HAP-1 (cell line): ENCODE measurements around the gene CST7.
"Not testable (repeated sequence)": the region's sequence is repeated elsewhere in the genome, so short reads cannot be mapped to it uniquely, and the experiment has no call there.

Experiments
- DNase-seq, 2 experiments: peaks; one replicate each; pipeline ENCODE4 v3.0.0-alpha.2; 2016 to 2020; ENCODE audit warnings: low spot score in 2 of 2
- H3K27me3 ChIP-seq: fragments of 250-450 bp; sonication (Bioruptor Pico); 2 replicates; pipeline ENCODE4 v1.5.1; 2020; ENCODE audit warnings: low read depth, mild to moderate bottlenecking, moderate library complexity
- H3K36me3 ChIP-seq: fragments of 250-450 bp; sonication (Bioruptor Pico); replicated peaks from 2 replicates; pipeline ENCODE4 v1.5.1; 2020; ENCODE audit warnings: mild to moderate bottlenecking
- H3K4me1 ChIP-seq: fragments of 250-450 bp; sonication (Bioruptor Pico); 2 replicates; pipeline ENCODE4 v1.5.1; 2020; ENCODE audit warnings: mild to moderate bottlenecking
- H3K4me3 ChIP-seq: fragments of 250-450 bp; sonication (Bioruptor Pico); 2 replicates; pipeline ENCODE4 v1.5.1; 2020; ENCODE audit warnings: mild to moderate bottlenecking, moderate library complexity
- H3K9me3 ChIP-seq: fragments of 250-450 bp; sonication (Bioruptor Pico); 2 replicates; pipeline ENCODE4 v1.5.1; 2020; ENCODE audit warnings: mild to moderate bottlenecking, moderate library complexity
- in situ Hi-C: fragments of 300-500 bp; cut with MboI; formaldehyde crosslinking; loops from 3 replicates; pipeline ENCODE4 v1.14.3; 2020; ENCODE audit warnings: low sequenced_read_pairs, inconsistent platforms, mixed read lengths

The CST7 gene

DNA sequence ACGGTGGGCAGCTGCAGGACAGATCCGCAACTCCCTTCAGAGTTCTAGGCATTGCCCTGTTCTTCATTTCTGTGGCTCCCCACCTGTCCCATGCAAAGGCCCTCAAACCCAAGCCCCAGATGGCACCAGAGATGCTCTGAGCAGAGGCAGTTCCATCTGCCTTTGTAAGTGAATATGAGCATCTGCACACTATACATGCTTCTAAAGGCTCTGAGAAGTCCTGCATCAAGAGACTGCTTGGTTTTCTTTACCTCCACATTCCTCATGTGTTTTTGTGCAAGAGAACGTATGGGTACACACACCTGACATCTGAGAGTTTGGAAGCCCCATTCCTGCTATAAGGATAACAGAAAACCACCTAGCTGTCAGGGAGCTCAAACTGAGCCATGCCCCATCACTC lies 14.4 kb upstream of the CST7 start:
- no peak for DNase-seq
- no peaks in the 10 kb centered on the region for H3K4me1 ChIP-seq
- no peaks in the 10 kb centered on the region for H3K27me3 ChIP-seq
- no peak overlapping the region for H3K4me3 ChIP-seq
- H3K9me3 ChIP-seq, result no peaks in the 10 kb centered on the region
- H3K36me3 ChIP-seq, result no peaks in the 10 kb centered on the region
- in situ Hi-C loops, result no loop called here

DNA sequence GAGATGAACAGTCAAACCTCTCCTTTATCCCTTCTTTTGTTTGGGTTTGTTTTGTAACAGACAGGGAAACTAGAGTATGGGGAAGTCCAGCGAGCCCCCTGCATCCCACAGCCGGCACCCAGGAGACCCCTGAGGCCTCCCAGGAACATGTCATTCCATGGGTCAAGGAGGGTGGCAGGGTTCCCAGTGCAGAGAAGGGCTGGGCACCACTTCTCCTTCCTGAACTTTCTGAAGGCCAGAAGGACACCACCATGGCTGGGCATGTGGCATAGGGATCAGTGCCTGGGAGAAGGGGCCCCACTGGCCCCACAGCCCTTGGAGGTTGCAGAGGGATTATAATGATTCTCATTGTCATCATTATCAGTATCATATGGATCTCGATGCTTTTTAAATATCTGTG lies 13.9 kb upstream of the CST7 start:
- H3K4me1 ChIP-seq, result no peaks in the 10 kb centered on the region
- DNase-seq, result no peak
- no peaks in the 10 kb centered on the region for H3K9me3 ChIP-seq
- H3K4me3 ChIP-seq, result no peak overlapping the region
- no peaks in the 10 kb centered on the region for H3K36me3 ChIP-seq
- in situ Hi-C loops, result no loop called here
- H3K27me3 ChIP-seq, result no peaks in the 10 kb centered on the region

DNA sequence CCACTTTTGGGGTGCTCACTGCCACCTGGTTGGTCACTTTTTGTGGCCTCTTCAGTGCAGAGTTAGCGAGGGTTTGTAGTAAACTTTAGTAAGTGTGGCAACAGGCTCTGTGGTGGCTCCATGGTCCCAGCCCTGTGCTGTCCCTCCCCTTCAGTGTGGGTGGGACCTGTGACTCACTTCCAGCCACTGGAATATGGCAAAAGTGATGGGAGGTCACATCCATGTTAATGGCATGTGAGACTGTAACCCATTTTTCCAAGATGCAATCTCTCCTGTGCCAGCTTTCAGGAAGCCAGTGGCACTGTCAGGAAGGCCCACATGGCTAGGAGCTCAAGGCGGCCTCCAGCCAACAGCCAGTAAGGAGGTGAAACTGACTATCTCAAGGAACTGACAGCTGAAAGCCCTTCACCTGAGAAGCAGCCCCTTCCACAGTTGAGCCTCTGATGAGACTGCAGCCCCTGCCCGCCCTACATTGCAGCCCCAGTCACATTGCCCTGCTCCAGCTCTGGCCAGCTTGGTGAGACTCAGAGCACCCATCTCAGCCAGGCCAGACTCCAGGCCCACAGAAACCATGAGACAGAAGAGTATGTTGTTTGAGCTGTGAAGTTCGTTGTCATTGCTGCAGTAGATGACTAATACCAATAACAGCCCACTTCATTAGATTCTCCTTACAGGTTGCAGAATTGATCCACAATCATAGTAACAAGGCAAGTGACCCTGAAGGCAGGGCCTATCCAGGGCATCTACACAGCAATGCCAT lies 13.1 kb upstream of the CST7 start:
- in situ Hi-C loops, result no loop called here

DNA sequence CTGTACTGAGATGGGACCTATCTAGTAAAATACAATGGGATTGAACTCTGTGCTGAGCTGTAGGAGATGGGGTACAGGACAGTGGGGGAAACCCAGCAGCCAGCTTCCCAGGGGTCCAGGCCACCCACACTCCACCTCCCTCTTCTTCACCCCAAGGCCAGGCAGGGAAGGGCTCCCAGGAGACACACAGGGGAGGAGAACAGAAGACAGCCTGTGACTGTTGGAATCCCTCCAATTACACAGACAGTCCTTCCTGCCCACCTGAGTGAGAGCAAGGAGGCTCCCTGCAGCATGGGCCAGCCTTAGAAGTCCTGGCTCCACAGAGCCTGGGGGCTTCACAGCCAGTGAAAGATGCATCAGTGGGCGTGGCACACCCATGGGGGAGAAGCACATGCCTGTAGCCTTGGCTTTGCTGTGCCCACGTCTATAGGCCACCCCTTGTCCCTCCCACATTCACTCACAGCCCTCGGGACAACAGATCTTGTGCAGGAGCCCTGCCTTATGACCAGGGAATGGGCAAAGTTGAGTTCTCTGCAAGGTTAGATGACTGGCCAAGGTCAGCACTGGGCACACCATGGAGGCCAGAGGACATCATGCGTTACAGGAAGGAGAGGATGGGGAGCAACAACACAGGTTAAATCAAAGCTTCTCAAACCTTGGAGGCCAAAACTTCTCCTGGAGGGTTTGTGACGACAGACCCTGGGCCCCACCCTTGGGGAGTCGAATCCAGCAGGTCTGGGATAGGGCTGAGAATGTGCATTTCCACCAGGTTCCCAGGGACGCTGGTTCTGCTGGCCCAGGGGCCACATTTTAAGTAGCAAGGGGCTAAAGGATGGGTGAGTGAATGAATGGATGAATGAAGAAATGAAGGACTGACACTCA lies 12.3 kb upstream of the CST7 start:
- Histone ChIP-seq H3K4me3 (no peak overlapping the region), H3K36me3 (no peaks in the 10 kb centered on the region), H3K27me3 (no peaks in the 10 kb centered on the region), H3K4me1 (no peaks in the 10 kb centered on the region), H3K9me3 (no peaks in the 10 kb centered on the region)
- in situ Hi-C loops, result no loop called here
- no peak for DNase-seq

More for the DNA sequence above, 13.1 kb upstream of the CST7 start:
- DNase-seq, result no peak
- Histone ChIP-seq H3K27me3 (no peaks in the 10 kb centered on the region), H3K4me3 (no peak overlapping the region), H3K9me3 (no peaks in the 10 kb centered on the region), H3K36me3 (no peaks in the 10 kb centered on the region), H3K4me1 (no peaks in the 10 kb centered on the region)

DNA sequence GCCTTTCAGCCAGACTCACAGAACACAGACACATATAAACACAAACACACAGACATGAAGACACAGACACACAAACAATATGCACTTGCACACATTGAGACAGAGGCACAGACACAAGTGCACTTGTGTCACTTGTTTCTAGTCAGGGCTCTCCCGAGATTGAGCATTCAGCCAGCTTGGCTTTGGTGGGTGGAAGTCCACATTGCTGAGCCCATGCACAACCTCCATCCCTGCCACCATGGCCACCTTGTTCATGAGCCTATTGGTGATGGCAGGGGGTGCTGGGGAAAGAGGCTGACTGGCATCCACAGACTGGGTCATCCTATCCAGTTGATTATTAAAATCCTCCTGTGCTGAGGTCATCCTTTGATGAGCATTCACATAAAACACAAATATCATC lies 11.5 kb upstream of the CST7 start:
- DNase-seq, result no peak
- H3K4me3 ChIP-seq, result no peak overlapping the region
- in situ Hi-C loops, result no loop called here
- H3K4me1 ChIP-seq, result no peaks in the 10 kb centered on the region
- H3K27me3 ChIP-seq, result no peaks in the 10 kb centered on the region
- H3K9me3 ChIP-seq, result no peaks in the 10 kb centered on the region
- H3K36me3 ChIP-seq, result no peaks in the 10 kb centered on the region

DNA sequence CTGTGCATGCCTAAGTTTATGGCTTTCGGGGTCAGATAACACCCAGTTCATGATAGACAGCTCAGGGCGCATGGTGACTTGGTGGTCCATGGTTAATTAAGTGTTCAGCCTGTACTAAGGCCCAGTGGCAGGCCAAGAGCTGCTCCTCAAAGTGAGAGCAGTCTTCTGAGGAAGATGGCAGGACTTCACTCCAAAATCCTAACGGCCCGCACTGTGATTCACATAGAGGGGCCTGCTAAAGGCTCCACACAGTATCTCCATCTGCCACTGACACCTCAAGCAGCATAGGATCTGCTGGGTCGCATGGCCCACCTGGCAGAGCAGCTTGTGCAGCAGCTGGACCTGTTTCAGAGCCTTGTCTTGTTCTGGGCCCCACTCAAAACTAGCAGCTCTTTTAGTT lies 10.6 kb upstream of the CST7 start:
- no peaks in the 10 kb centered on the region for H3K4me1 ChIP-seq
- in situ Hi-C loops, result no loop called here
- H3K36me3 ChIP-seq, result no peaks in the 10 kb centered on the region
- H3K4me3 ChIP-seq, result no peak overlapping the region
- H3K9me3 ChIP-seq, result no peaks in the 10 kb centered on the region
- no peaks in the 10 kb centered on the region for H3K27me3 ChIP-seq
- no peak for DNase-seq

DNA sequence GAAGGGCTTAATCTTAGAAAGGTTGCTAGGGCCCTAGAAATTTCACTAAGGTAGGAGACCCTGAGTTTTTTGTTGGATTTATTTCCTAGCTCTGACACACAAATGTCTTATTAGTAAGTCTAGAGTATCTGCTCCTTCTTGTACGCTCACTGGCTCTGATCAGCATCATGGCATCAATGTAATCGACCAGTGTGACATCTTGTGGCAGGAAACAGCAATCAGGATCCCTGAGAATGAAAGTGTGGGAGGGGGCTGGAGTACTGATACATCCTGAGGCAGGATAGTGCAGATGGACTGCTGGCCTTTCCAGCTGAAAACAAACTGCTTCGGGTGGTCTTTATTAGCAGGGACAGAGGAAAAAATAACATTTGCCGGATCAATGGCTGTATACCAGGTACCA lies 10.0 kb upstream of the CST7 start:
- Histone ChIP-seq H3K36me3 (no peaks in the 10 kb centered on the region), H3K4me3 (no peak overlapping the region), H3K9me3 (no peaks in the 10 kb centered on the region), H3K4me1 (no peaks in the 10 kb centered on the region), H3K27me3 (no peaks in the 10 kb centered on the region)
- in situ Hi-C loops, result no loop called here
- no peak for DNase-seq

DNA sequence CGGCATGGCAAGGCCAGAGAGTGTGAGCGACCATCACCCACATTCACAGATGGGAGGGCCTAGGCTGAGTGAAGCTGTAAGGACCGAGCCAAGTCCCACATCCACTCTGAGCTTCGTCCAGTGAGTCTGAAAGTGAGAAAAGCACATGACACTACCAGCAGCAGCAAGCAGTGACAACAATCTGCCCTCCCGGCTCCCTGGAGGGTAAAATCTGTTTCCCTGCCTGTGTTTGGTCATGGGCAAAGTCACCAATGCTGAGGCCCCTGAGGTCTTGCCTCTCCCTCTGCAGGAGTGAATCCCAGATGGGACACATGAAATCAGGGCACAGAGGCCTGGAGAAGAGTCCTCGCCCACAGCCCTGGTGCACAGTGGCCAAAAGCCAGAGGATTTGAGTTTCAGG lies 6.4 kb upstream of the CST7 start:
- no peaks in the 10 kb centered on the region for H3K9me3 ChIP-seq
- in situ Hi-C loops, result no loop called here
- DNase-seq, result no peak
- H3K4me3 ChIP-seq, result no peak overlapping the region
- H3K27me3 ChIP-seq, result no peaks in the 10 kb centered on the region
- H3K36me3 ChIP-seq, result no peaks in the 10 kb centered on the region
- H3K4me1 ChIP-seq, result no peaks in the 10 kb centered on the region

DNA sequence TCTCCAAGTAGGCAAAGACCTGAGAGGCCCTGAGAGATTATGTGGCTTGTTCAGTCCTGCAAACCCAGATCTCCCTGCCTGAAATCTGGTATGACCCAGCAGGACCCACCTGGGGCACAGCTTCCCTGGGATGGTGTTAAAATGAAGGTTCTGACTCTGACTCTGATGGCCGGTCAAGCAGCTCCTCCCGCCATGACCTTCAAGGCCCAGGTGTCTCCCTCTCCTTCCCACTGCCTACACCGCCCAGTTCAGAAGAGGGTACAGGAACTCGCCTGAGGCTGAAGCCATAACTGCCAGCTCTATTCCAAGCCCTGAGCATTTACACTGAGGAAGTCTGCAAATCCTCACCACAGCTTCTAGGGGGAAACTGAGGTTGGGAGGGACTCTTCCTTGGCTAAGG lies 5.9 kb upstream of the CST7 start:
- Histone ChIP-seq H3K27me3 (no peaks in the 10 kb centered on the region), H3K36me3 (no peaks in the 10 kb centered on the region), H3K9me3 (no peaks in the 10 kb centered on the region), H3K4me1 (no peaks in the 10 kb centered on the region), H3K4me3 (no peak overlapping the region)
- no peak for DNase-seq
- in situ Hi-C loops, result no loop called here

DNA sequence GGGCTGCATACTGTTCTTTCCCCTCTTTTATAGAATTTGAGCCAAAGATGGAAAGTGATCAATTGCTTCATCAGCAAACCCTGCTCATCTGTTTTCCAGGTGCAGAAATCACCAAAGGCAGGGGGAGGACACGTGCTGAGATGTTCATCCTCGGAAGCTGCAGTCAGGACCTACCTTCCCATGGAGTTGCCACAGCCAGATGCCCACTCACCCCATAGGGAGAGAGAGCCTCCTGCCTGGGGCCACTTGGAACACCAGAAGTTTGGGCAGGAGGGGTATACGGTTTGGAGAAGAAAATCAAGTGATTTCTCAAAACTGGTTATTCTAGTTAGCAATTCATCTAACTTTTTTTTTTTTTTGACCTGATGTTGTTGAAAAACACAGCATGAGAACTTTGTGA lies 5.3 kb upstream of the CST7 start:
- DNase-seq, result no peak
- Histone ChIP-seq H3K36me3 (no peaks in the 10 kb centered on the region), H3K27me3 (peaks cover 3% of the 10 kb centered on the region; the same call in 1 of the 2 replicates), H3K4me3 (no peak overlapping the region), H3K4me1 (no peaks in the 10 kb centered on the region), H3K9me3 (no peaks in the 10 kb centered on the region)
- in situ Hi-C loops, result no loop called here

DNA sequence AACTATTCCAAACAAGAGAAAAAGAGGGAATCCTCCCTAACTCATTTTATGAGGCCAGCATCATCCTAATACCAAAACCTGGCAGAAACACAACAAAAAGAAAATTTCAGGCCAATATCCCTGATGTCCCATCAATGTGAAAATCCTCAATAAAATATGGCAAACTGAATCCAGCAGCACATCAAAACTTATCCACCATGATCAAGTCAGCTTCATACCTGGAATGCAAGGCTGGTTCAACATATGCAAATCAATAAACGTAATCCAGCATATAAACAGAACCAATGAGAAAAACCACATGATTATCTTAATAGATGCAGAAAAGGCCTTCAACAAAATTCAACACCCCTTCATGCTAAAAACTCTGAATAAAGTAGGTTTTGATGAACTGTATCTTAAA lies 2.7 kb upstream of the CST7 start:
- in situ Hi-C loops, H3K36me3 ChIP-seq, DNase-seq, H3K4me3 ChIP-seq, H3K27me3 ChIP-seq, H3K4me1 ChIP-seq, H3K9me3 ChIP-seq: not testable (repeated sequence)

DNA sequence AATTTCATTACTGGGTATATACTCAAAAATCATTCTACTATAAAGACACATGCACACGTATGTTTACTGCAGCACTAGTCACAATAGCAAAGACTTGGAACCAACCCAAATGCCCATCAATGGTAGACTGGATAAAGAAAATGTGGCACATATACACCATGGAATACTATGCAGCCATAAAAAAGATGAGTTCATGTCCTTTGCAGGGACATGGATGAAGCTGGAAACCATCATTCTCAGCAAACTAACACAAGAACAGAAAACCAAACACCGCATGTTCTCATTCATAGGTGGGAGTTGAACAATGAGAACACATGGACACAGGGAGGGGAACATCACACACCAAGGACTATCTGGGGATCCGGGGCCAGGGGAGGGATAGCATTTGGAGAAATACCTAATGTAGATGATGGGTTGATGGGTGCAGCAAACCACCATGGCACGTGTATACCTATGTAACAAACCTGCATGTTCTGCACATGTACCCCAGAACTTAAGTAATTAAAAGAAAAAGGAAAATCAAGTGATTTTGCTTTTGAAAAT lies 602 bp upstream of the CST7 start:
- H3K4me3 ChIP-seq, H3K4me1 ChIP-seq, H3K36me3 ChIP-seq, H3K27me3 ChIP-seq, DNase-seq, in situ Hi-C loops, H3K9me3 ChIP-seq: not testable (repeated sequence)

DNA sequence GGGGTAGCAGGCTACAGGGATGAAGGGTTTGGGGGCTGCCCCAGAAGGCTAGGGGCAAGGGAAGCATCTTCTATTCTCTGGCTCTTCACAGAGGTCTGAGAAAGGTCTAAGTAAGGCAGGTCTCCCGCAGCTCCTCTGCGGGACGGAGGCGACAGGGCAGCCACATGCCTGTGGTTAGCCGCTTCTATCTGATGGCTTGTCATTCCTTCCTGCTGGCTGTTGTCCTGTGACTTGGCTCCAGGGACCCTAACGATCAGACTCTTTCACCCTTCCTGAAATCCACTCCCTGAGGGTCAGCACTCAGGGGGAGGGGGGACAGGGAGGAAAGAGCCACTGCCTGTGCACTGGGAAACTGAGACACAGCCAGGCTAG lies 673 bp downstream of the CST7 start:
- Histone ChIP-seq H3K4me3 (no peak overlapping the region), H3K4me1 (no peaks in the 10 kb centered on the region), H3K9me3 (no peaks in the 10 kb centered on the region), H3K36me3 (no peaks in the 10 kb centered on the region), H3K27me3 (peaks cover 9% of the 10 kb centered on the region)
- in situ Hi-C loops, result no loop called here
- no peak for DNase-seq

DNA sequence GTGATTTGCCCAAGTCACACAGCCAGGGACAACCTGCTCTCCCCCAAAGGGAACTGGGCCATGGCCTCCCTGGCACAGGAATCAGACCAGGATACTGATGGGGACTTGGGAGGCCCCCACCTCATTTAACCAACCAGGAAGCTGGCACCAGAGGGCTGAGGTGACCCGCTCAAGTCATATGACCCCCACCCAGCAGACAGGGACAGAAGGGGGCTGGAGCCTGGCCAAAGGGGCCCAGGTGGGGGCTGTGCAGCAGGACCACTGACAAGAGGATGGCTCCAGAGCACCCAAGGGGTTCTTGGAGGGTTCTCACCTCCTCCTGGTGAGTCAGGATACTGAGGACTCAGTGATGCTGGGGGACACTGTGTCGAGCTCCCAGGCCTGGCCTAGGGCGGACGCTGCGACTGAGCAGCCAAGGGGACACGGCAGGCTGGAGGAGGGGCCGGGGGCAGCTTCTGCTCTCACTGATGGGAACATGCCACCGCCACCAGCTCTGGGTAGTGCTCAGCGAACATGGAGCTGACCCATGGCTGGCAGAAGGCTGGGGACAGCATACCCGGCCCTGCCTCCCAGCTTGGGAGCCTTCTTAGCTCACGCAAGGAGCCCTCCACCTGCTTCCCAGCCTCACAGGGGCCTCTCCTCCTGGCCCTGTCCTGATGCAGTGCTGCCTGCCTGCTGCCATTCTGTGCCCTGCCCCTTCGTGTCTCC lies 1.2 kb downstream of the CST7 start:
- H3K27me3 ChIP-seq, result peaks cover 9% of the 10 kb centered on the region
- in situ Hi-C loops, result no loop called here
- no peak for DNase-seq
- H3K4me1 ChIP-seq, result no peaks in the 10 kb centered on the region
- H3K9me3 ChIP-seq, result no peaks in the 10 kb centered on the region
- no peaks in the 10 kb centered on the region for H3K36me3 ChIP-seq
- no peak overlapping the region for H3K4me3 ChIP-seq
